Endometrium (tissue), 2 donors: Measurements from ENCODE around the gene MORC4.

Source experiments
- FAIRE-seq: peaks from 2 replicates; lab custom pipeline; 2012; peaks lifted over from hg19 to GRCh38; lab: Jason Lieb, UNC
- donor health status: control.
- donor health status: control.

The MORC4 gene

GRCh38 chrX:106952538-106952937 lies 47.5 kb downstream of the MORC4 start:
- no peak for FAIRE-seq

- no peak for FAIRE-seq
These were observed 47.9 kb downstream of the MORC4 start for GRCh38 chrX:106952089-106952488.

- no peak for FAIRE-seq
These were observed 48.8 kb downstream of the MORC4 start for GRCh38 chrX:106951230-106951629.

- FAIRE-seq: no peak
These were observed 49.6 kb downstream of the MORC4 start for GRCh38 chrX:106950381-106950780.

- no peak for FAIRE-seq
These were observed 50.6 kb downstream of the MORC4 start for GRCh38 chrX:106949366-106949765.

GRCh38 chrX:106948641-106949040 lies 51.4 kb downstream of the MORC4 start:
- no peak for FAIRE-seq

GRCh38 chrX:106946464-106946863 lies 53.5 kb downstream of the MORC4 start:
- no peak for FAIRE-seq

GRCh38 chrX:106940068-106940467 lies 59.9 kb downstream of the MORC4 start:
- FAIRE-seq: no peak

- no peak for FAIRE-seq
These were observed 60.4 kb downstream of the MORC4 start for GRCh38 chrX:106939566-106939965.

GRCh38 chrX:106936246-106936645 lies 63.8 kb downstream of the MORC4 start:
- no peak for FAIRE-seq

GRCh38 chrX:106935175-106935574 lies 64.8 kb downstream of the MORC4 start:
- FAIRE-seq: no peak

- no peak for FAIRE-seq
These were observed 66.5 kb downstream of the MORC4 start for GRCh38 chrX:106933538-106933961.

- no peak for FAIRE-seq
These were observed 67.0 kb downstream of the MORC4 start for GRCh38 chrX:106932960-106933537.

- FAIRE-seq: no peak
These were observed 67.5 kb downstream of the MORC4 start for GRCh38 chrX:106932492-106932923.

- FAIRE-seq: no peak
These were observed 68.1 kb downstream of the MORC4 start for GRCh38 chrX:106931831-106932491.

- FAIRE-seq: no peak
These were observed 71.8 kb downstream of the MORC4 start for GRCh38 chrX:106928227-106928626.

GRCh38 chrX:106927700-106928099 lies 72.3 kb downstream of the MORC4 start:
- FAIRE-seq: no peak

- no peak for FAIRE-seq
These were observed 73.0 kb downstream of the MORC4 start for GRCh38 chrX:106927023-106927422.

GRCh38 chrX:106921637-106922036 lies 78.4 kb downstream of the MORC4 start:
- FAIRE-seq: no peak

GRCh38 chrX:106919932-106920452 lies 80.0 kb downstream of the MORC4 start, which contains the start of gene CLDN2:
TSS of gene CLDN2 (plus strand) at chrX:106920402. CDS start at chrX:106928229, 7,827 bp downstream.
- FAIRE-seq: no peak

- no peak for FAIRE-seq
These were observed 82.0 kb downstream of the MORC4 start for GRCh38 chrX:106917830-106918500.

GRCh38 chrX:106912864-106913263 lies 87.1 kb downstream of the MORC4 start:
- FAIRE-seq: no peak

GRCh38 chrX:106906361-106906760 lies 93.7 kb downstream of the MORC4 start:
- no peak for FAIRE-seq
